Mesendoderm (in vitro differentiated cells): Measurements from ENCODE around the gene RRAD.
A peak's percentile ranks its signal among the peaks of the same experiment; 100 is the strongest.

Experiments
- DNase-seq: peaks from one replicate; pipeline ENCODE4 v3.0.0; 2013
- H2AK5ac ChIP-seq: 2 replicates; pipeline ENCODE4 v1.6.1; 2013; ENCODE audit warnings: low read length, inconsistent platforms
- H2BK120ac ChIP-seq: 2 replicates; pipeline ENCODE4 v1.6.1; 2013; ENCODE audit warnings: low read depth, mild to moderate bottlenecking, low read length, moderate library complexity, mixed read lengths
- H2BK15ac ChIP-seq: replicated peaks from 2 replicates; pipeline ENCODE4 v1.6.1; 2013; ENCODE audit warnings: low read depth, mild to moderate bottlenecking, moderate library complexity
- H2BK5ac ChIP-seq: 2 replicates; pipeline ENCODE4 v1.6.1; 2013; ENCODE audit warnings: low read length, inconsistent platforms
- H3K18ac ChIP-seq: 2 replicates; pipeline ENCODE4 v1.6.1; 2013; ENCODE audit warnings: mild to moderate bottlenecking, low read length, mixed read lengths
- H3K23ac ChIP-seq: one replicate; pipeline ENCODE4 v1.6.1; 2013; ENCODE audit warnings: low read length
- H3K27ac ChIP-seq: 2 replicates; pipeline ENCODE4 v1.5.1; 2013; ENCODE audit warnings: low read depth, mild to moderate bottlenecking, inconsistent platforms, low read length, moderate library complexity
- H3K27me3 ChIP-seq: 2 replicates; pipeline ENCODE4 v1.6.1; 2013; ENCODE audit warnings: low read length, control low read depth, mild to moderate bottlenecking, inconsistent platforms; ENCODE audit not compliant: insufficient read depth, poor library complexity
- H3K36me3 ChIP-seq: 2 replicates; pipeline ENCODE4 v1.6.1; 2013; ENCODE audit warnings: low read length, inconsistent platforms; ENCODE audit not compliant: control insufficient read depth, insufficient read depth
- H3K4ac ChIP-seq: one replicate; pipeline ENCODE4 v1.6.1; 2013; ENCODE audit warnings: low read depth, mild to moderate bottlenecking, low read length, moderate library complexity
- H3K4me1 ChIP-seq: 2 replicates; pipeline ENCODE4 v1.6.1; 2013; ENCODE audit warnings: low read depth, low read length, inconsistent platforms; ENCODE audit not compliant: control insufficient read depth
- H3K4me2 ChIP-seq: 2 replicates; pipeline ENCODE4 v1.6.1; 2013; ENCODE audit warnings: low read length
- H3K4me3 ChIP-seq: 2 replicates; pipeline ENCODE4 v1.5.1; 2013; ENCODE audit warnings: mild to moderate bottlenecking, low read length
- H3K56ac ChIP-seq: one replicate; pipeline ENCODE4 v1.6.1; 2013; ENCODE audit warnings: low read length
- H3K79me1 ChIP-seq: 2 replicates; pipeline ENCODE4 v1.6.1; 2013; ENCODE audit warnings: low read length, inconsistent platforms
- H3K79me2 ChIP-seq: 2 replicates; pipeline ENCODE4 v1.6.1; 2013; ENCODE audit warnings: mild to moderate bottlenecking, low read length; ENCODE audit not compliant: control insufficient read depth, insufficient read depth
- H3K9ac ChIP-seq: 2 replicates; pipeline ENCODE4 v1.6.1; 2013; ENCODE audit warnings: low read length, inconsistent platforms
- H4K5ac ChIP-seq: one replicate; pipeline ENCODE4 v1.6.1; 2013; ENCODE audit warnings: low read length
- H4K8ac ChIP-seq: one replicate; pipeline ENCODE4 v1.6.1; 2013; ENCODE audit warnings: low read depth, mild to moderate bottlenecking, control low read depth, low read length, moderate library complexity
- WGBS: extraction: QIAGEN DNeasy Blood & Tissue Kit; methylation state at CpG from one replicate; pipeline ENCODE4 v1.1.7; 2013; ENCODE audit warnings: low lambda C conversion rate, missing lambda C conversion rate; ENCODE audit not compliant: insufficient coverage; ENCODE audit errors: extremely low coverage; 5-methylcytosine and 5-hydroxymethylcytosine counted together

Gene RRAD

GRCh38 chr16:66931665-66932064 lies 6.3 kb upstream of the RRAD start:
- Histone ChIP-seq H3K79me2 (no peaks in the 10 kb centered on the region), H3K4me2 (no peak overlapping the region), H3K9ac (no peak overlapping the region), H3K79me1 (peaks cover 6% of the 10 kb centered on the region), H4K5ac (no peak overlapping the region), H2BK15ac (no peak overlapping the region), H3K18ac (no peak overlapping the region), H4K8ac (no peak overlapping the region), H3K23ac (no peak overlapping the region), H3K4ac (no peak overlapping the region), H3K4me1 (peaks cover 5% of the 10 kb centered on the region), H3K27ac (no peak overlapping the region), H3K27me3 (peaks cover 1% of the 10 kb centered on the region), H3K4me3 (no peak overlapping the region), H2AK5ac (no peak overlapping the region), H2BK120ac (no peak overlapping the region), H2BK5ac (no peak overlapping the region), H3K56ac (no peak overlapping the region), H3K36me3 (no peaks in the 10 kb centered on the region)
- no CpG with 5 or more reads among the region's 2 CpGs for WGBS
- DNase-seq, result no peak

GRCh38 chr16:66930189-66930588 lies 4.9 kb upstream of the RRAD start:
- Histone ChIP-seq H2AK5ac (no peak overlapping the region), H3K79me2 (no peaks in the 10 kb centered on the region), H3K27ac (no peak overlapping the region)

GRCh38 chr16:66928702-66929388 lies 3.5 kb upstream of the RRAD start:
- Histone ChIP-seq H3K4me3 (no peak overlapping the region), H3K79me2 (no peaks in the 10 kb centered on the region), H4K8ac (no peak overlapping the region), H3K9ac (no peak overlapping the region), H2BK120ac (no peak overlapping the region), H3K56ac (no peak overlapping the region), H3K4me1 (peaks cover 5% of the 10 kb centered on the region), H3K23ac (no peak overlapping the region), H3K36me3 (no peaks in the 10 kb centered on the region), H3K79me1 (peaks cover 6% of the 10 kb centered on the region), H3K4ac (no peak overlapping the region), H3K4me2 (no peak overlapping the region), H3K27ac (no peak overlapping the region), H2BK5ac (no peak overlapping the region), H2BK15ac (no peak overlapping the region), H3K27me3 (peaks cover 18% of the 10 kb centered on the region), H4K5ac (no peak overlapping the region), H3K18ac (no peak overlapping the region), H2AK5ac (no peak overlapping the region)
- peak; percentile 42 for DNase-seq
- WGBS, result no CpG with 5 or more reads among the region's 10 CpGs

More at GRCh38 chr16:66930189-66930588, 4.9 kb upstream of the RRAD start:
- H3K4ac ChIP-seq, result no peak overlapping the region
- peaks cover 6% of the 10 kb centered on the region for H3K79me1 ChIP-seq
- peaks cover 5% of the 10 kb centered on the region for H3K4me1 ChIP-seq
- H3K23ac ChIP-seq, result no peak overlapping the region
- no peak overlapping the region for H3K18ac ChIP-seq
- no peak overlapping the region for H3K56ac ChIP-seq
- H3K27me3 ChIP-seq, result peaks cover 15% of the 10 kb centered on the region
- no peak overlapping the region for H2BK5ac ChIP-seq
- no peak overlapping the region for H3K9ac ChIP-seq
- no peak overlapping the region for H4K8ac ChIP-seq
- H3K4me3 ChIP-seq, result no peak overlapping the region
- no peak overlapping the region for H2BK15ac ChIP-seq
- H3K36me3 ChIP-seq, result no peaks in the 10 kb centered on the region
- DNase-seq, result no peak
- no peak overlapping the region for H2BK120ac ChIP-seq
- no peak overlapping the region for H3K4me2 ChIP-seq
- no peak overlapping the region for H4K5ac ChIP-seq
- WGBS, result no CpG with 5 or more reads among the region's 4 CpGs

- H3K9ac ChIP-seq, result no peak overlapping the region
- no peaks in the 10 kb centered on the region for H3K79me1 ChIP-seq
- H3K4me2 ChIP-seq, result no peak overlapping the region
- no peak overlapping the region for H3K4ac ChIP-seq
- H3K36me3 ChIP-seq, result no peaks in the 10 kb centered on the region
- no peak overlapping the region for H3K4me3 ChIP-seq
- no peak overlapping the region for H3K27ac ChIP-seq
- no peak overlapping the region for H3K23ac ChIP-seq
- no peak overlapping the region for H2BK5ac ChIP-seq
- peaks cover 18% of the 10 kb centered on the region for H3K27me3 ChIP-seq
- no peaks in the 10 kb centered on the region for H3K4me1 ChIP-seq
- no peak overlapping the region for H2BK15ac ChIP-seq
- no peak overlapping the region for H2BK120ac ChIP-seq
- H3K79me2 ChIP-seq, result no peaks in the 10 kb centered on the region
- WGBS, result no CpG with 5 or more reads among the region's 8 CpGs
- no peak for DNase-seq
- H3K18ac ChIP-seq, result no peak overlapping the region
- no peak overlapping the region for H4K8ac ChIP-seq
- no peak overlapping the region for H4K5ac ChIP-seq
- no peak overlapping the region for H3K56ac ChIP-seq
- H2AK5ac ChIP-seq, result no peak overlapping the region
Observed at GRCh38 chr16:66927918-66928649, 2.7 kb upstream of the RRAD start.

GRCh38 chr16:66926961-66927436 lies 1.7 kb upstream of the RRAD start:
- no peak overlapping the region for H3K4me2 ChIP-seq
- no peaks in the 10 kb centered on the region for H3K36me3 ChIP-seq
- no peak overlapping the region for H2BK15ac ChIP-seq
- no peak overlapping the region for H3K56ac ChIP-seq
- H3K27ac ChIP-seq, result no peak overlapping the region
- H3K4ac ChIP-seq, result no peak overlapping the region
- no peak overlapping the region for H3K23ac ChIP-seq
- peaks cover 18% of the 10 kb centered on the region for H3K27me3 ChIP-seq
- no peaks in the 10 kb centered on the region for H3K79me2 ChIP-seq
- H3K79me1 ChIP-seq, result no peaks in the 10 kb centered on the region
- no peaks in the 10 kb centered on the region for H3K4me1 ChIP-seq
- H2BK120ac ChIP-seq, result no peak overlapping the region
- H3K9ac ChIP-seq, result no peak overlapping the region
- H4K5ac ChIP-seq, result no peak overlapping the region
- DNase-seq, result peak; percentile 87
- no peak overlapping the region for H2BK5ac ChIP-seq
- no peak overlapping the region for H3K18ac ChIP-seq
- no peak overlapping the region for H3K4me3 ChIP-seq
- no peak overlapping the region for H4K8ac ChIP-seq
- H2AK5ac ChIP-seq, result no peak overlapping the region
- WGBS, result no CpG with 5 or more reads among the region's 3 CpGs
